Measurements from ENCODE around the gene ACIN1. TPM values are rescaled to one million over a fixed set of nuclear protein-coding genes. Genes with fewer than 3 reads are reported as not detected.

Gene ACIN1
- total and polyA plus RNA-seq, 9 of the 15 experiments (the other 6 are each of a cell fraction or from before 2014, with no cell fraction given): 5.0 to 196 (median 129) TPM

GRCh38 chr14:23056145-23056955 is 38.6 kb downstream of the ACIN1 start (continued):
- TF ChIP-seq ZBTB40 (IDR thresholded peaks at IDR 0.05): peak; percentile 11; the same call in 1 of the 2 replicates
- TF ChIP-seq ZBTB40 (CRISPR knock-in tag; IDR thresholded peaks at IDR 0.05): no peak
- no peak for TF ChIP-seq PHB2 (IDR thresholded peaks at IDR 0.05; ENCODE audit: low read depth)
- 0 out of 2 replicates have a peak, but pooled peaks have one; percentile 45 for TF ChIP-seq TOE1 (IDR thresholded peaks at IDR 0.05; ENCODE audit: borderline replicate concordance)
- TF ChIP-seq TOE1 (CRISPR knock-in tag; IDR thresholded peaks at IDR 0.05; ENCODE audit: borderline replicate concordance, low read depth): no peak
- TF ChIP-seq C11orf30 (IDR thresholded peaks at IDR 0.05; ENCODE audit: low read depth): no peak
- peak; percentile 78 for TF ChIP-seq SMAD4 (CRISPR knock-in tag; conservative IDR thresholded peaks at IDR 0.05)
- no peak for TF ChIP-seq MIER1 (IDR thresholded peaks at IDR 0.05; ENCODE audit: low read depth)
- peak; percentile 52 for TF ChIP-seq DPF2 (IDR thresholded peaks at IDR 0.05)
- TF ChIP-seq ZNF311 (CRISPR knock-in tag; IDR thresholded peaks at IDR 0.05): no peak
- TF ChIP-seq HNRNPUL1 (IDR thresholded peaks at IDR 0.05; ENCODE audit: low read length): peak; percentile 69; the same call in 1 of the 2 replicates
- TF ChIP-seq, protein P1, sequence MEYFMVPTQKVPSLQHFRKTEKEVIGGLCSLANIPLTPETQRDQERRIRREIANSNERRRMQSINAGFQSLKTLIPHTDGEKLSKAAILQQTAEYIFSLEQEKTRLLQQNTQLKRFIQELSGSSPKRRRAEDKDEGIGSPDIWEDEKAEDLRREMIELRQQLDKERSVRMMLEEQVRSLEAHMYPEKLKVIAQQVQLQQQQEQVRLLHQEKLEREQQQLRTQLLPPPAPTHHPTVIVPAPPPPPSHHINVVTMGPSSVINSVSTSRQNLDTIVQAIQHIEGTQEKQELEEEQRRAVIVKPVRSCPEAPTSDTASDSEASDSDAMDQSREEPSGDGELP (CRISPR knock-in tag; IDR thresholded peaks at IDR 0.05; ENCODE audit: borderline replicate concordance): peak; percentile 64; the same call in 1 of the 2 replicates
- TF ChIP-seq ZNF232 (CRISPR knock-in tag; IDR thresholded peaks at IDR 0.05): no peak
- TF ChIP-seq SMARCA4 (IDR thresholded peaks at IDR 0.05): peak; percentile 75
- TF ChIP-seq MAZ (CRISPR knock-in tag; conservative IDR thresholded peaks at IDR 0.05 in 1 of 2, IDR thresholded peaks at IDR 0.05 in 1 of 2): peak; percentile 36 to 77; a peak in 3 of 4 replicates
- TF ChIP-seq MXI1 (IDR thresholded peaks at IDR 0.05; ENCODE audit: low read depth, low read length): 0 out of 2 replicates have a peak, but pooled peaks have one; percentile 51
- no peak for TF ChIP-seq SIRT6 (IDR thresholded peaks at IDR 0.05; ENCODE audit: low read depth, low read length)
- no peak for TF ChIP-seq MXD1 (CRISPR knock-in tag; IDR thresholded peaks at IDR 0.05; ENCODE audit: borderline replicate concordance, poor library complexity, severe bottlenecking)

Data from K562 (cell line).